ENCODE results near the gene EBF3.

The EBF3 gene

DNA sequence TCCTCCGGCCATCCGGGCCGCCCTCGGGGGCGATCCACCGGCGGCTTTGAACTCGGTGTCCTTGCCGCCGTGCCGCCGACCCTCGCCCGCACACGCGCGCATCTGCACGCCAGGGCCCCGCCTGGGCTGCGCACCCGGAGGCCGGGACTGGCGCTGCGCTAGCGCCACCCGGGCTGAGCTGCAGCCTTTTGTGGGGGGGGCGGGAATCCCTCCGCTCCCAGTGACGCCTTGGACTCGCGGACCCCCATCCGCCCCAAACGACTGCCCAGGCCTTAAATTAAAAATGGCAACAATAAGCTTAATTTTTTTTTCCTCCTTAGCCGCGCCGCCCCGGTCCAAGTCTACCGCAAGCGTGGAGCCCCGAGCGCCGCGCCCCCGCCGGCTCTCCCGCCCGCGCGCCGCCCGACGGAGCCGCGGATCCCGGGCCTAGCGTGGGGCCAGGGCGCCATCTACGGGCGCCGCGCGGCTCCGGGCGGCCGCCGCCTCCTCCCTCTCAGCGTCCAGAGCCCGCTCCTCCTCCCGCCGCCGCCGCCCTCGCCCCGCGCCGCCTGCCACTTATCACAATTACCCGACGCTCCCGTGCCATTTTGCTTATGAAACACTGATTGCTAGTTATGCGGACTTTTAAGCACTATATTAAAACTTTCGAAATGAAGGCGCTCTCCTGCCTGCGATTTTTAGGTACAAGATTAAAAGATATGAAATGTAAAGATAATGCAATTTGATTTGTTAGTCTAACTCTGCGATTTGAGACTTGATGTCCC lies 7.5 kb upstream of the EBF3 start:
- peak; percentile 82 for DNase-seq (ENCODE audit: low spot score)

DNA sequence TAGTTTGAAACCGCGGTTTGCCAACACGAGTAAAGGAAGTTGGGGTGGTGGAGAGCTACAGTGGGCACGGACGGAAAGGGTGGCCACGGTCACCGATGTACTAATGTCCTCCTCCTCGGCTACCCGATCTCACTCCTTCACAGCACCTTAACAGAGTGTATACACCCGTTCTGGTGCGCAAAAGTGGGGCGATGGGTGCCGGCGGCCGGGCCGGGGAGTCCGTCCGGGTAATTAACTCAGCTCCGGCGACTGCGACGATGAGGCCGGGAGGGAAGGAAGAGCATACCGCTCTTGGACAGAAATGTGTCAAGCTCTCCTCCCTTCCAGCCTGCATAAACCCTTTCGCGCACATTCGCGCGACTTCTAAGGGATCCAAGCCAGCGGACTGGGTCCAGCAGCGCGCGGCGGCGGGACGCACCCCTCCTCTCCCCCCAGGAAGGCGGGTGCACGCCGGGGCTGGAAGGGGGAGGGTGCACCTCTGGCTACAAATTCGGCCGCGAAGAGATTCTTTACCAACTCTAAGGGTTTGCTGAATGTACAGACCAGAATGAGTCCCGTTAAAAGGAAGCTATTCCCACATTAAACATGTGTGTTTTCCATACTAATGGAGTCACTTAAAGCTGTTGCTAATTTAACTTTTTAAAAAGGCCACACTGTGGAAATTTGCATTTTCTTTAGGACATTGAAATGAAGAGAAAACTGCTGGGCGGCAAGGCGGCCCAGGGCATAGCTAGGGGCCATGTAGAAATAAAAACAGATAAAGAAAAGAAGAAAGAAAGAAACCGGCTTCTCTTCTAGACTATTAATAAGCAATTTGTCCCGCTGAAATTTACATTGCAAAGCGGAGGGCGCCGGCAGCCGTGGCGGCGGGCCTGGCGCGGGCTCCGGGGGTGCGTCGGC lies 6.6 kb upstream of the EBF3 start:
- DNase-seq (ENCODE audit: low spot score), result no peak

DNA sequence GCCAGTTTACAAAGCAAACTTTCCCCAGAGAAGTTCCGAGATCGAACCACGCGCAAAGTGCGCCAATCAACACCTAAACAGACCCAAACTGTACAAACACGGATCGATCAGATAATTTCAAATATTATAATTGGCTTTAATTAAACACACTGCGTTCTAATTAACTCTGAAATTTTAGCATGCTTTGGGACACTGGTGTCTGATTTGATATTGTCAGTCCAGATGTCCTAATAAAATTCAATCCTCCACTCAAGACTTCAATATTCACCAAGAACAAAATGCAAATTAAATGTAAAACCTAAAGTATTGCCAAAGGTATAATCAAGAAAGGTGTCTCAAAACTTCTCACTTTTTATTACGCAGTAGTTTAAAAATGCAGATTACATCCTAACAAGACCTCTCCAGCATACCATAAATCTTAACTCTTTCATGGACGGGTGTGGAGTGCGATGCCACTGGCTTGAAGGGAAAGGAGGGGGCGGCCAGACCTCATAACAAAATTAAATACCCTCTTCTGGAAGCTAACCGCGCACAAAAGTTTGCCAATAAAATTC lies 5.9 kb upstream of the EBF3 start:
- no peak for DNase-seq (ENCODE audit: low spot score)

- DNase-seq (ENCODE audit: low spot score), result no peak
These were observed 5.3 kb upstream of the EBF3 start for GRCh38 chr10:129969184-129969910.

DNA sequence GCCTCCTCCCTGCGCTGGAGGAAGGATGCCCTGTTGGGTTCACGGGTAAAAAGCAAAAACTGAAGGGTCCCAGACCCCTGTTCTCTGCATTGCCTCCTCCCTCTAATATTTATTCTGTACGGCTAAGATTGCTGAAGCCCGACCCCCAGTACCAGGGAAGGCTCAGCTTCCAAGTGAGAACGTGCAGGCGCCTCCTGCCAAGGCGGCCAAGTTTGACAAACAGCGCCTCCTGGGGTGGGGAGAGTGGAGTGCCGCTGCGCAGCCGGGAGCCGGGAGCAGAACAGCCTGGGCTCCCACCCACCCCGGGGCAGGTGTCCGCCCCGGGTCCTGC lies 4.7 kb upstream of the EBF3 start:
- peak; percentile 88 for DNase-seq (ENCODE audit: low spot score)

- DNase-seq (ENCODE audit: low spot score), result no peak
These were observed 4.2 kb upstream of the EBF3 start for GRCh38 chr10:129968020-129968852.

DNA sequence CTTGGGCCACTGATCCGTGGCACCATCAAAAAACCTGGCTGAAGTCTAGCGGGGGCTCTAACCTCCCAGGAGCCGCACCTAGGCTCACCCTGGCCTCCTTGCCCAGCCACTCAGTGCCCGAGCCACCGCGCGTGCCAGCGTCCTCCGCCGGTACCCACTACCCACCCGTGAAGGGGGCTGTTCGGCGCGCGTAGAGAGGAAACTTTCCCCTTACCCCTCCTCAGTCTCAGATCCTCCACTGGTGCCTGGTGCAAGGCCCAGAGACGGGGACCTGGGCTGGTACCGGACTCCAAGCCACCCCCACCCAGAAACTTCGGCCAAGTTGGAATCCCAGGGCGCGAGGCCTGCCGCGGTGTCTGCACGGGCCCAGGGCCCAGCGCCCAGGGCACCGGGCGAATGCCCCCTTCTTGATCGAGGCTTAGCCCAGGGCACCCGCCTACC lies 3.5 kb upstream of the EBF3 start:
- DNase-seq (ENCODE audit: low spot score), result no peak

GRCh38 chr10:129966889-129967578 lies 3.0 kb upstream of the EBF3 start:
- peak; percentile 81 for DNase-seq (ENCODE audit: low spot score)

DNA sequence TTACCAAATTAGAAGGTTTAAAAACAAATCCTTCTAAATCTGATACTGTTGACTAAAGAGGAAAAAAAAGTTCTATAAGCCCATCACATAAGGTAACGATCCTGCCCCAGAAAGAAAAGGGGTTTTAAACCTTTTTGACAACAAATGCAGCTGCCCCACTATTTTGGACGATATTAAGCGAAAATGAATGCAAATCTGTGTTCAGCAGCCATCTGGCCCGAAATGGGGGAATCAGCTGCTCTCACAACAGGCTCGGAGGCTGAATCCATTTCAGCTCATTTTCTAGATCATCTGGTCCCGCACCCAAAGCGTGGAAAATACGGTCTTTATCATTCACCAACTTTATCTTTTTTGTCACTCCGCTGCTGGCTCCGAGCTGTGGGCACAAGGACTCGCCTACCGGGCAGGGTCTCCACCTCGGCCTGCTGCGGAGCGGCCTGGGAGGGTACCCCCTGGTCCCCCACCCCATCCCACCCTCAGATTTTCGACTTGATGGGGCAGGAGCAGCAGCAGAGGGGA lies 2.4 kb upstream of the EBF3 start:
- no peak for DNase-seq (ENCODE audit: low spot score)

DNA sequence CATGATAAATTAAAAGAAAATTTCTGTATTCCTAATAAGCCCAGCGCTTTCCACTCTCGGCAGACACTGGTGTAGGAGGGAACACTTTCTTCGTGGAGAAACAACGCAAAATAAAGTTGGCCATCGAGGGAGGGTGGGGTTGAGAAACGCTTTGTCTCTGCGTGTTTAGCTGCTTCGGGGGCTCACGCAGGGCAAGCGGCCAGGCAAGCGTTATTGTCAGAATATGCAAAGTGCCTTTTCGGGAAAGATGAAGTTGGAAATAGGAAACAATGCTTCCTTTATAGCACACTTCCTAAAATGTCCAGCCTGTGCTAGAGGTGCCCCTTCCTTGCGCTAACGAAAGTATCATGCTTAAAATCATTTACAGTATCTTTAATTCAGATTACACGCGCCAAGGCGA lies 1.9 kb upstream of the EBF3 start:
- DNase-seq (ENCODE audit: low spot score), result no peak

GRCh38 chr10:129965425-129965808 lies 1.3 kb upstream of the EBF3 start:
- no peak for DNase-seq (ENCODE audit: low spot score)

GRCh38 chr10:129964611-129965424 lies 744 bp upstream of the EBF3 start:
- DNase-seq (ENCODE audit: low spot score), result peak; percentile 71

DNA sequence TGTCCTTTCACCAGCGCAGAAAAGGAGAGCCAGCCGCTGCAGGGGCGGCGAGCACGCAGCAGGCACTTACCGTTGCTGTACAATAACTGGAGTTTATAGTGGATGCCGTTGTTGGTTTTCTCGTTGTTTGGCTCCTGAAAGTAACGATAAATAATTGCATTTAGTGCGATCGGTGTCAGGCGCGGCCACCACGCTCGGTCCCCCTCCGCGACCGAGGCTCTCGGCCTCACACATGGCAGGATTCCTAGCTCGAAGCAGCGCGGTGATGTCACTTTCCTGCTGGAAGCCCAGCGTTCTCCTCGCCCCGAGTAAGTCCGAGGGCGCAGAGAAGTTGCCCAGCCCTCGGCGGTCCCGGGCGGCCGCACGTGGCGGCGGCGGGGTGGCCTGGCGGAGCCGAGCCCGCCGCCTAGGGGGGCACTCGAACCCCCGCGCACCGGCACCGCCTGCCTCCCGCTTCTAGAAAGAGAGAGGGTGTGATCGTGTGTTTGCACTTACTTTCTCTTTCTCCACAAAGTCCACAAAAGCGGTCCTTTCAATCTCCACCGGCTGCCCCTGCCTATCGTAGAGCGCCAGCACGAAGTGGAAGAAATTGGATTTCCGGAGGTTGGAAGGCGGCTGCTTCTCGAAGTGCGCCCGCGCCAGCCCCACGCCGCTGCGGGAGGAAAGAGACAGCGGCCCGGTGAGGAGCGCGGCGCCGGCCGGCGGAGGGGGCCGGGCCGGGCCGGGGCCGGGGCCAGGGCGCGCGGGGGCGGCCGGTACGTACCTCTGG lies 1.0 kb downstream of the EBF3 start:
- peak; percentile 65 for DNase-seq (ENCODE audit: low spot score)

GRCh38 chr10:129962031-129962871 lies 1.8 kb downstream of the EBF3 start:
- DNase-seq (ENCODE audit: low spot score), result no peak

- DNase-seq (ENCODE audit: low spot score), result no peak
These were observed 2.8 kb downstream of the EBF3 start for GRCh38 chr10:129961157-129961701.

DNA sequence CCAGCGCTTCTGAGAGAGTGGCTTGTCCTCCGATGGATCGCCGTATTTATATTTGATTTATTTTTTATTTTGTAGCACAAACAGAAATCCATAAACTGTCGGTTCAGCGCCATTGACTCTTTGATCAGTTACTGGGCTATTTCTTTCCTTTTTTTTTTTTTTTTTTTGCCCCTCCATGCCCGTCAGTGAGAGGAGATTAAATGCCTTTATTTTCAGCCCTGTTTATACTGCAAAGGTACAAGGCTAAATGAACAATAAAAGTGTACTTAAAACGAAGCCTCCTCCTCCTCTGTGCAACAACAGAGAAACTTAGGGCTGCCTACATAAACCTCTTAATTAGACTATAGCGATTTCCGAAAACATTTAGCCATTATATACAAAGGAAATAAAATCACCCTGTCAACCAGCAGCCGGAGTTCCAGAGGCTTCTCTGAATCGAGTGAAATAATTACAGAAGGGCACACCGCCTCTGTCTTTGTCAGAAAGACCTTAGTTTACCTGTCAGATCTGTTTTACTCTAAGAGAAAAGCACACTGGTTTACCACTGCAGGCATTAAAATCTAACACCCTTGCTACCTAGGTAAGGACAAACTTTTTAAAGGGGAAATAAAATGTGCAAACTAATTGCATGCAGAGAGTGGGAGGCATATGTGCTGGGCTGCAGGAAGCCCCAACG lies 3.5 kb downstream of the EBF3 start:
- DNase-seq (ENCODE audit: low spot score), result no peak
